ENCODE results near the gene GAS2L3. TPM values are rescaled to one million over a fixed set of nuclear protein-coding genes. Genes with fewer than 3 reads are reported as not detected.
"Not testable (repeated sequence)": the region's sequence is repeated elsewhere in the genome, so short reads cannot be mapped to it uniquely, and the experiment has no call there.

The GAS2L3 gene
- total RNA-seq, 2 donors from 2014 or later, result 6.8 to 9.3 TPM

GRCh38 chr12:100591979-100592378, 18.5 kb downstream of the GAS2L3 start:
- Mint-ChIP-seq H3K27ac (no peak overlapping the region), H3K4me3 (no peak overlapping the region), H3K4me1 (ENCODE audit: low read depth) (no peaks in the 10 kb centered on the region), H3K27me3 (ENCODE audit: low read depth) (no peaks in the 10 kb centered on the region), H3K36me3 (ENCODE audit: insufficient read depth in 2 of 2) (peaks cover under 1 to 1% of the 10 kb centered on the region in 2 donors), H3K9me3 (peaks cover 2 to 9% of the 10 kb centered on the region in 2 donors)
- no peak for DNase-seq
- no peak for ATAC-seq (replicated peaks in 1 of 2)

GRCh38 chr12:100593490-100593889, 20.0 kb downstream of the GAS2L3 start:
- ATAC-seq (replicated peaks in 1 of 2) (no peak), DNase-seq (no peak)
- no peaks in the 10 kb centered on the region for H3K36me3 Mint-ChIP-seq (ENCODE audit: insufficient read depth in 2 of 2)
- H3K27me3 Mint-ChIP-seq (ENCODE audit: low read depth), result no peaks in the 10 kb centered on the region
- no peak overlapping the region for H3K4me3 Mint-ChIP-seq
- H3K9me3 Mint-ChIP-seq, result no peaks in the 10 kb centered on the region
- H3K27ac Mint-ChIP-seq, result no peak overlapping the region
- H3K4me1 Mint-ChIP-seq (ENCODE audit: low read depth), result no peaks in the 10 kb centered on the region

GRCh38 chr12:100601626-100602025, 28.1 kb downstream of the GAS2L3 start:
- no peaks in the 10 kb centered on the region for H3K27me3 Mint-ChIP-seq (ENCODE audit: low read depth)
- ATAC-seq (replicated peaks in 1 of 2) (no peak), DNase-seq (no peak)
- no peaks in the 10 kb centered on the region for H3K4me1 Mint-ChIP-seq (ENCODE audit: low read depth)
- H3K27ac Mint-ChIP-seq, result no peak overlapping the region
- H3K4me3 Mint-ChIP-seq, result no peak overlapping the region
- no peaks in the 10 kb centered on the region for H3K36me3 Mint-ChIP-seq (ENCODE audit: insufficient read depth in 2 of 2)
- peaks cover 0 to 2% of the 10 kb centered on the region in 2 donors for H3K9me3 Mint-ChIP-seq

- not testable (repeated sequence) for H3K4me3 Mint-ChIP-seq; H3K4me1 Mint-ChIP-seq (ENCODE audit: low read depth); H3K9me3 Mint-ChIP-seq; DNase-seq; H3K27ac Mint-ChIP-seq; ATAC-seq (replicated peaks in 1 of 2); H3K36me3 Mint-ChIP-seq (ENCODE audit: insufficient read depth in 2 of 2); H3K27me3 Mint-ChIP-seq (ENCODE audit: low read depth)
These were observed 29.5 kb downstream of the GAS2L3 start for GRCh38 chr12:100602997-100603396.

GRCh38 chr12:100608776-100609175, 35.3 kb downstream of the GAS2L3 start:
- DNase-seq (no peak), ATAC-seq (replicated peaks in 1 of 2) (no peak)
- H3K4me3 Mint-ChIP-seq, result no peak overlapping the region
- H3K27ac Mint-ChIP-seq, result no peak overlapping the region
- no peaks in the 10 kb centered on the region for H3K4me1 Mint-ChIP-seq (ENCODE audit: low read depth)
- peaks cover 0 to 2% of the 10 kb centered on the region in 2 donors for H3K9me3 Mint-ChIP-seq
- no peaks in the 10 kb centered on the region for H3K36me3 Mint-ChIP-seq (ENCODE audit: insufficient read depth in 2 of 2)
- H3K27me3 Mint-ChIP-seq (ENCODE audit: low read depth), result no peaks in the 10 kb centered on the region

GRCh38 chr12:100610666-100611430, 37.4 kb downstream of the GAS2L3 start:
- no peak for ATAC-seq (replicated peaks in 1 of 2)
- Mint-ChIP-seq H3K27me3 (ENCODE audit: low read depth) (no peaks in the 10 kb centered on the region), H3K4me3 (no peak overlapping the region), H3K27ac (no peak overlapping the region), H3K36me3 (ENCODE audit: insufficient read depth in 2 of 2) (no peaks in the 10 kb centered on the region), H3K9me3 (no peaks in the 10 kb centered on the region), H3K4me1 (ENCODE audit: low read depth) (no peaks in the 10 kb centered on the region)
- DNase-seq, result no peak

GRCh38 chr12:100612606-100613005, 39.1 kb downstream of the GAS2L3 start:
- no peaks in the 10 kb centered on the region for H3K36me3 Mint-ChIP-seq (ENCODE audit: insufficient read depth in 2 of 2)
- no peaks in the 10 kb centered on the region for H3K9me3 Mint-ChIP-seq
- H3K4me3 Mint-ChIP-seq, result no peak overlapping the region
- H3K27ac Mint-ChIP-seq, result no peak overlapping the region
- H3K4me1 Mint-ChIP-seq (ENCODE audit: low read depth), result no peaks in the 10 kb centered on the region
- no peak for DNase-seq
- no peak for ATAC-seq (replicated peaks in 1 of 2)
- H3K27me3 Mint-ChIP-seq (ENCODE audit: low read depth), result no peaks in the 10 kb centered on the region

- no peaks in the 10 kb centered on the region for H3K9me3 Mint-ChIP-seq
- no peak for DNase-seq
- H3K27ac Mint-ChIP-seq, result no peak overlapping the region
- H3K27me3 Mint-ChIP-seq (ENCODE audit: low read depth), result no peaks in the 10 kb centered on the region
- H3K4me1 Mint-ChIP-seq (ENCODE audit: low read depth), result no peaks in the 10 kb centered on the region
- no peak overlapping the region for H3K4me3 Mint-ChIP-seq
- no peaks in the 10 kb centered on the region for H3K36me3 Mint-ChIP-seq (ENCODE audit: insufficient read depth in 2 of 2)
- no peak for ATAC-seq (replicated peaks in 1 of 2)
These were observed 51.1 kb downstream of the GAS2L3 start for GRCh38 chr12:100624571-100624970.

- Mint-ChIP-seq H3K36me3 (ENCODE audit: insufficient read depth in 2 of 2) (no peaks in the 10 kb centered on the region), H3K27ac (no peak overlapping the region), H3K4me3 (no peak overlapping the region), H3K9me3 (no peaks in the 10 kb centered on the region), H3K27me3 (ENCODE audit: low read depth) (no peaks in the 10 kb centered on the region), H3K4me1 (ENCODE audit: low read depth) (no peaks in the 10 kb centered on the region)
- ATAC-seq (replicated peaks in 1 of 2) (no peak), DNase-seq (no peak)
These were observed 59.0 kb downstream of the GAS2L3 start for GRCh38 chr12:100632445-100632892.

GRCh38 chr12:100633082-100633785, 59.8 kb downstream of the GAS2L3 start:
- H3K4me3 Mint-ChIP-seq; H3K9me3 Mint-ChIP-seq; H3K4me1 Mint-ChIP-seq (ENCODE audit: low read depth); H3K27ac Mint-ChIP-seq; DNase-seq; H3K36me3 Mint-ChIP-seq (ENCODE audit: insufficient read depth in 2 of 2); H3K27me3 Mint-ChIP-seq (ENCODE audit: low read depth); ATAC-seq (replicated peaks in 1 of 2): not testable (repeated sequence)

- Mint-ChIP-seq H3K4me1 (ENCODE audit: low read depth) (no peaks in the 10 kb centered on the region), H3K4me3 (no peak overlapping the region), H3K27me3 (ENCODE audit: low read depth) (no peaks in the 10 kb centered on the region), H3K36me3 (ENCODE audit: insufficient read depth in 2 of 2) (no peaks in the 10 kb centered on the region), H3K27ac (no peak overlapping the region), H3K9me3 (peaks cover 0 to 3% of the 10 kb centered on the region in 2 donors)
- no peak for DNase-seq
- ATAC-seq (replicated peaks in 1 of 2), result no peak
These were observed 69.8 kb downstream of the GAS2L3 start for GRCh38 chr12:100643246-100643645.

- Mint-ChIP-seq H3K27me3 (ENCODE audit: low read depth) (peaks cover 16% of the 10 kb centered on the region), H3K4me3 (no peak overlapping the region), H3K27ac (no peak overlapping the region), H3K4me1 (ENCODE audit: low read depth) (no peaks in the 10 kb centered on the region), H3K36me3 (ENCODE audit: insufficient read depth in 2 of 2) (no peaks in the 10 kb centered on the region), H3K9me3 (peaks cover 0 to 3% of the 10 kb centered on the region in 2 donors)
- no peak for ATAC-seq (replicated peaks in 1 of 2)
- DNase-seq, result no peak
These were observed 73.4 kb downstream of the GAS2L3 start for GRCh38 chr12:100646896-100647295.

- H3K27ac Mint-ChIP-seq, result no peak overlapping the region
- H3K4me1 Mint-ChIP-seq (ENCODE audit: low read depth), result no peaks in the 10 kb centered on the region
- no peak overlapping the region for H3K4me3 Mint-ChIP-seq
- peaks cover 17% of the 10 kb centered on the region for H3K27me3 Mint-ChIP-seq (ENCODE audit: low read depth)
- ATAC-seq (replicated peaks in 1 of 2) (no peak), DNase-seq (no peak)
- H3K9me3 Mint-ChIP-seq, result no peaks in the 10 kb centered on the region
- H3K36me3 Mint-ChIP-seq (ENCODE audit: insufficient read depth in 2 of 2), result no peaks in the 10 kb centered on the region
These were observed 77.6 kb downstream of the GAS2L3 start for GRCh38 chr12:100651108-100651507.
